H1 (cell line): Measurements from ENCODE around the gene TAX1BP1. TPM values are rescaled to one million over a fixed set of nuclear protein-coding genes. Genes with fewer than 3 reads are reported as not detected.

Source experiments
- CTCF ChIA-PET: fragments of 300-600 bp; sonication (Branson Sonifier 250); formaldehyde crosslinking; loops from one replicate; lab custom pipeline; 2021; ENCODE audit not compliant: partially characterized antibody; lab: Charles Lee
- POLR2A ChIA-PET: fragments of 300-600 bp; sonication (Branson Sonifier 250); formaldehyde crosslinking; loops from one replicate; lab custom pipeline; 2021; ENCODE audit warnings: inconsistent platforms; ENCODE audit not compliant: partially characterized antibody; lab: Charles Lee
- DNase-seq, 2 experiments: peaks; one replicate each; pipeline versions ENCODE4 v3.0.0 to v3.0.0-alpha.2; 2010 to 2022; ENCODE audit warnings: low spot score in 2 of 2, low read depth in 1 of 2, mixed read lengths in 1 of 2
- FAIRE-seq: peaks from 2 replicates; lab custom pipeline; 2011; peaks lifted over from hg19 to GRCh38; lab: Jason Lieb, UNC
- H2AFZ ChIP-seq: 2 replicates; pipeline ENCODE4 v1.8.1; 2012; ENCODE audit warnings: low read length, inconsistent platforms
- H2AK5ac ChIP-seq: 2 replicates; pipeline ENCODE4 v1.6.1; 2013; ENCODE audit warnings: low read depth, low read length
- H2BK120ac ChIP-seq: replicated peaks from 2 replicates; pipeline ENCODE3; 2013; ENCODE audit warnings: low read depth, low read length, inconsistent platforms
- H2BK12ac ChIP-seq: 2 replicates; pipeline ENCODE4 v1.6.1; 2013; ENCODE audit warnings: low read depth, low read length
- H2BK15ac ChIP-seq: 2 replicates; pipeline ENCODE4 v1.6.1; 2013; ENCODE audit warnings: low read length
- H2BK20ac ChIP-seq: 2 replicates; pipeline ENCODE4 v1.6.1; 2013; ENCODE audit warnings: low read length
- H2BK5ac ChIP-seq: 2 replicates; pipeline ENCODE4 v1.6.1; 2013; ENCODE audit warnings: low read depth, low read length
- H3K14ac ChIP-seq: 2 replicates; pipeline ENCODE4 v1.6.1; 2013; ENCODE audit warnings: inconsistent platforms; ENCODE audit not compliant: insufficient read length
- H3K18ac ChIP-seq: 2 replicates; pipeline ENCODE4 v1.6.1; 2013; ENCODE audit warnings: low read length; ENCODE audit errors: extremely low read depth
- H3K23ac ChIP-seq: 2 replicates; pipeline ENCODE4 v1.6.1; 2013; ENCODE audit warnings: inconsistent platforms; ENCODE audit not compliant: insufficient read length
- H3K23me2 ChIP-seq: 2 replicates; pipeline ENCODE4 v1.6.1; 2013; ENCODE audit warnings: low read depth, low read length
- H3K27ac ChIP-seq: 2 replicates; pipeline ENCODE4 v1.6.1; 2011; ENCODE audit warnings: low read depth, low read length, inconsistent platforms
- H3K27me3 ChIP-seq, 4 experiments: replicated peaks in 1 of 4; 1 replicate in 1 of 4; 2 replicates in 3 of 4; pipeline versions ENCODE4 v1.6.1 to v1.8.1; 2011 to 2013; ENCODE audit warnings: low read length in 3 of 4, mild to moderate bottlenecking in 3 of 4, inconsistent platforms in 2 of 4, mixed read lengths in 2 of 4, moderate library complexity in 1 of 4; ENCODE audit not compliant: control insufficient read depth in 3 of 4, insufficient read depth in 3 of 4; ENCODE audit errors: extremely low read depth in 1 of 4
- H3K36me3 ChIP-seq, 4 experiments: 2 replicates each; pipeline versions ENCODE4 v1.6.1 to v1.8.1; 2011 to 2013; ENCODE audit warnings: mild to moderate bottlenecking in 4 of 4, low read length in 3 of 4, moderate library complexity in 2 of 4, control low read depth in 1 of 4, inconsistent platforms in 1 of 4; ENCODE audit not compliant: insufficient read depth in 4 of 4, control insufficient read depth in 2 of 4
- H3K4ac ChIP-seq: replicated peaks from 2 replicates; pipeline ENCODE3; 2013; ENCODE audit warnings: low read length, low read depth, mixed read lengths, inconsistent platforms; ENCODE audit not compliant: insufficient read length
- H3K4me1 ChIP-seq, 4 experiments: replicated peaks in 1 of 4; 1 replicate in 1 of 4; 2 replicates in 3 of 4; pipeline versions ENCODE4 v1.6.1 to v1.8.1; 2011 to 2013; ENCODE audit warnings: low read length in 3 of 4, inconsistent platforms in 2 of 4, mixed read lengths in 1 of 4; ENCODE audit not compliant: insufficient read depth in 4 of 4, control insufficient read depth in 3 of 4
- H3K4me2 ChIP-seq, 2 experiments: 2 replicates each; pipeline versions ENCODE4 v1.6.1 to v1.8.1; 2011 to 2013; ENCODE audit warnings: low read depth in 2 of 2, low read length in 2 of 2, control low read depth in 1 of 2, inconsistent platforms in 1 of 2, mild to moderate bottlenecking in 1 of 2; ENCODE audit not compliant: insufficient read depth in 1 of 2
- H3K4me3 ChIP-seq, 4 experiments: fragments of 200-600, 300-600 bp in 1 of 4; sonication (generic), shearing (Covaris generic), sonication (Bioruptor Twin) in 1 of 4; 2 replicates each; pipeline versions ENCODE4 v1.5.1 to v1.8.1; 2011 to 2016; ENCODE audit warnings: low read length in 4 of 4, low read depth in 3 of 4, control low read depth in 2 of 4, inconsistent platforms in 2 of 4, mild to moderate bottlenecking in 2 of 4, mixed read lengths in 1 of 4, moderate library complexity in 1 of 4; ENCODE audit not compliant: insufficient read depth in 2 of 4; ENCODE audit errors: extremely low read depth in 1 of 4
- H3K56ac ChIP-seq: replicated peaks from 2 replicates; pipeline ENCODE3; 2013; ENCODE audit warnings: low read depth, mild to moderate bottlenecking, mixed read lengths, low read length, inconsistent platforms; ENCODE audit not compliant: insufficient read length
- H3K79me1 ChIP-seq: 2 replicates; pipeline ENCODE4 v1.6.1; 2013; ENCODE audit warnings: low read depth, low read length, control low read depth
- H3K79me2 ChIP-seq, 2 experiments: 2 replicates each; pipeline versions ENCODE4 v1.6.1 to v1.8.1; 2012 to 2013; ENCODE audit warnings: low read length in 2 of 2, mild to moderate bottlenecking in 2 of 2, inconsistent platforms in 1 of 2; ENCODE audit not compliant: insufficient read depth in 2 of 2, control insufficient read depth in 1 of 2
- H3K9ac ChIP-seq, 4 experiments: replicated peaks in 1 of 4; 1 replicate in 1 of 4; 2 replicates in 3 of 4; pipeline versions ENCODE4 v1.6.1 to v1.8.1; 2011 to 2013; ENCODE audit warnings: low read depth in 3 of 4, low read length in 3 of 4, control low read depth in 2 of 4, mild to moderate bottlenecking in 2 of 4, moderate library complexity in 2 of 4, inconsistent platforms in 1 of 4; ENCODE audit errors: extremely low read depth in 1 of 4
- H3K9me3 ChIP-seq, 2 experiments: 2 replicates each; pipeline versions ENCODE4 v1.6.1 to v1.8.1; 2012 to 2013; ENCODE audit warnings: mild to moderate bottlenecking in 2 of 2, moderate library complexity in 2 of 2, control low read depth in 1 of 2, inconsistent platforms in 1 of 2, low read depth in 1 of 2, low read length in 1 of 2, mixed read lengths in 1 of 2; ENCODE audit not compliant: insufficient read depth in 2 of 2
- H4K20me1 ChIP-seq, 2 experiments: replicated peaks in 1 of 2; 2 replicates each; pipeline versions ENCODE3 to v1.8.1; 2011 to 2013; ENCODE audit warnings: inconsistent platforms in 2 of 2, low read length in 2 of 2, mild to moderate bottlenecking in 1 of 2; ENCODE audit not compliant: insufficient read depth in 2 of 2, control insufficient read depth in 1 of 2
- H4K5ac ChIP-seq: 2 replicates; pipeline ENCODE4 v1.6.1; 2013; ENCODE audit warnings: low read length, low read depth, mixed read lengths, inconsistent platforms; ENCODE audit not compliant: insufficient read length
- H4K8ac ChIP-seq: 2 replicates; pipeline ENCODE4 v1.8.0; 2013; ENCODE audit warnings: mild to moderate bottlenecking, moderate library complexity, low read length, inconsistent platforms; ENCODE audit not compliant: insufficient read depth; ENCODE audit errors: extremely low read depth
- H4K91ac ChIP-seq: replicated peaks from 2 replicates; pipeline ENCODE3; 2013; ENCODE audit warnings: low read length, mixed read lengths, inconsistent platforms; ENCODE audit not compliant: insufficient read length
- EZH2 ChIP-seq: fragments of 200-600 bp; sonication (generic); IDR thresholded peaks from 2 replicates; pipeline ENCODE4 v1.7.1; 2012; ENCODE audit warnings: low read depth, mild to moderate bottlenecking, moderate library complexity, low read length, inconsistent platforms; ENCODE audit not compliant: severe bottlenecking
- GTF2F1 ChIP-seq: IDR thresholded peaks from 2 replicates; pipeline ENCODE4 v1.6.1; 2012; ENCODE audit warnings: low read depth, low read length, improper control_type of control experiment, borderline replicate concordance
- JUND ChIP-seq: IDR thresholded peaks from 2 replicates; pipeline ENCODE4 v1.6.1; 2011; ENCODE audit warnings: mild to moderate bottlenecking, improper control_type of control experiment, low read length
- RBBP5 ChIP-seq: IDR thresholded peaks from 2 replicates; pipeline ENCODE4 v1.7.1; 2012; ENCODE audit warnings: low read depth, mild to moderate bottlenecking, inconsistent platforms, low read length, moderate library complexity, borderline replicate concordance
- TBP ChIP-seq: IDR thresholded peaks from 2 replicates; pipeline ENCODE4 v1.6.1; 2011; ENCODE audit warnings: low read depth, low read length, improper control_type of control experiment
- polyA plus RNA-seq, 7 experiments: library from polyadenylated mRNA; depleted of rRNA in 3 of 7; stranded (reverse) in 5 of 7; unstranded in 2 of 7; fragments of >200 nt in 5 of 7; fragments of 200-250 nt in 2 of 7; gene quantifications; 1 replicate in 5 of 7; 2 replicates in 1 of 7; 4 replicates in 1 of 7; pipeline versions ENCODE4 v1.2.1 to v1.2.3, GENCODE V29; 2011 to 2013; ENCODE audit warnings: missing spikeins in 2 of 7, mixed read lengths in 2 of 7
- total RNA-seq: library from RNA; stranded (reverse); fragmentation: NEBNext Ultra II Directional; extraction: Animal tissue kit (Norgen Biotek cat#: 25700); gene quantifications from 2 replicates; pipeline ENCODE4 v1.2.1, GENCODE V29; 2021

TAX1BP1 gene
- total and polyA plus RNA-seq, 2 of the 8 experiments (the other 6 are each of a cell fraction or from before 2014, with no cell fraction given) = 56.0 to 62.7 TPM

DNA sequence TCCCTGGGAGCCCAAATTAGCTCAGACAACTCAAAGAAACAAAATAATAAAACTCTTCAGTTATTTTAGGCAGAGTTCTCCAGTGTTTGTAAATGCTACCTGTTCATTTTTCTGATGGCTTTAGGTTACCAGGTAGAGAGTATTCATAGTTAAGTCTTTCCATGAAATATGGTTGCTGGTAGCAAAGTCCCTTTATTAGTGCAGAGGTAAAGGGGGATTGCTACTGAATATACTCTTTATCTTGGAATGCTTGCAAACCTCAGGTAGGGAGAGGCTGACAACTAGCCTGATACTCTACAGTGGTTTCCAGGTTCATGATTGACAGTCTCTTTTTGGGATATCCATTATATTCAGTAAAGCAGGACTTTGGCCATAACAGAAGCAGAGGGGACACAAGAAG is 6.5 kb downstream of the TAX1BP1 start:
- TF ChIP-seq GTF2F1 (no peak), RBBP5 (no peak), EZH2 (no peak), TBP (no peak), JUND (no peak)
- TF ChIP-seq, all 59 proteins: peak for 0
- peaks cover 0 to 4% (median 1%) of the 10 kb centered on the region in 4 experiments; a peak in 2 of 7 replicates for H3K4me1 ChIP-seq
- FAIRE-seq (no peak), DNase-seq (no peak)
- no peaks in the 10 kb centered on the region for H3K9me3 ChIP-seq
- H3K23ac ChIP-seq = no peak overlapping the region
- no peak overlapping the region for H2BK15ac ChIP-seq
- no peak overlapping the region for H2AFZ ChIP-seq
- no peak overlapping the region for H3K27ac ChIP-seq
- H3K4me3 ChIP-seq = no peak overlapping the region
- H3K79me1 ChIP-seq = no peaks in the 10 kb centered on the region
- no peak overlapping the region for H3K14ac ChIP-seq
- peaks cover 2% of the 10 kb centered on the region in 2 experiments for H4K20me1 ChIP-seq
- no peak overlapping the region for H3K9ac ChIP-seq
- H3K56ac ChIP-seq = no peak overlapping the region
- H3K4me2 ChIP-seq = no peak overlapping the region
- H3K18ac ChIP-seq = no peak overlapping the region
- peaks cover 0 to 22% (median 7%) of the 10 kb centered on the region in 4 experiments; a peak in 3 of 8 replicates for H3K36me3 ChIP-seq
- H3K4ac ChIP-seq = no peak overlapping the region
- ChIA-PET POLR2A (no interaction called here), CTCF (interaction anchor here (0.6 to 1.0 kb wide), 3 partner anchors 27 to 315 kb away, joined by 3 to 4 read pairs (median 4); no protein-coding TSS in a partner anchor)
- H2BK20ac ChIP-seq = no peak overlapping the region
- no peak overlapping the region for H4K5ac ChIP-seq
- H2AK5ac ChIP-seq = no peak overlapping the region
- H3K79me2 ChIP-seq = peaks cover 0 to 56% of the 10 kb centered on the region in 2 experiments; a peak in 2 of 4 replicates
- H2BK12ac ChIP-seq = no peak overlapping the region
- H2BK5ac ChIP-seq = no peak overlapping the region
- no peak overlapping the region for H2BK120ac ChIP-seq
- H4K91ac ChIP-seq = no peak overlapping the region
- H3K23me2 ChIP-seq = no peaks in the 10 kb centered on the region
- no peak overlapping the region for H4K8ac ChIP-seq
- H3K27me3 ChIP-seq = peaks cover 0 to 1% (median 0%) of the 10 kb centered on the region in 4 experiments; a peak in 1 of 7 replicates
